ENCODE data around the gene CAPN11.

Gene CAPN11

DNA sequence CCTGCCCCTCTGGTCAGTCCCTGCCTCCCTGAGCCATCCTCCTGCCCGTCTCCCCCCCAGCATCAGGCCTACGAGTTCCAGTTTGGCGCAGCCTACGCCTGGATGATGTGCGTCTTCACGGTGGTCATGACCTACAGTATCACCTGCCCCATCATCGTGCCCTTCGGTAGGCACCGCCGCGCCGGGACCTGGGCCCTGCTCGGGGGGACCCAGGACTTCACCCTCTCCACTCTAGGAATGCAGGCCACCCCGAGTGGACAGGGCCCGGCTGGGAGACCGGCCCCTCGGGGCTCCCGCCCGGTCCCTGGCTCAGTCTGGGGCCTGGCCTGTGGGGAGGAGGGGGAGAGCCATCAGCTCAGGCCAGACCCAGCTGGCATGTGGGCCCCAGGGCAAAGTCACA lies 6.1 kb upstream of the CAPN11 start:
- no peak for DNase-seq

DNA sequence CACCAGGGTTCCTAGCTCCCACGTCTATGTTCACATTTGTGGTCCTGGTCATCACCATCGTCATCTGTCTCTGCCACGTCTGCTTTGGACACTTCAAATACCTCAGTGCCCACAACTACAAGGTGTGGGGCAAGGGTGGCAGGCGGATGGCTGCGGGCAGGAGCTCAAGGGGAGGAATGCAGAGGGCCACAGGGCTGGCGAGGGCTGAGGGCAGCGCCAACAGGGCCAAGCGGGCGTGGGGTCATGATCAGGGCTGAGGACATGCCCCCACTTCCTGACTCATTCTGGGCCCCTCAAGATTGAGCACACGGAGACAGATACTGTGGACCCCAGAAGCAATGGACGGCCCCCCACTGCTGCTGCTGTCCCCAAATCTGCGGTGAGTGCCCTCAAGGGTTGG lies 4.6 kb upstream of the CAPN11 start:
- DNase-seq = no peak

DNA sequence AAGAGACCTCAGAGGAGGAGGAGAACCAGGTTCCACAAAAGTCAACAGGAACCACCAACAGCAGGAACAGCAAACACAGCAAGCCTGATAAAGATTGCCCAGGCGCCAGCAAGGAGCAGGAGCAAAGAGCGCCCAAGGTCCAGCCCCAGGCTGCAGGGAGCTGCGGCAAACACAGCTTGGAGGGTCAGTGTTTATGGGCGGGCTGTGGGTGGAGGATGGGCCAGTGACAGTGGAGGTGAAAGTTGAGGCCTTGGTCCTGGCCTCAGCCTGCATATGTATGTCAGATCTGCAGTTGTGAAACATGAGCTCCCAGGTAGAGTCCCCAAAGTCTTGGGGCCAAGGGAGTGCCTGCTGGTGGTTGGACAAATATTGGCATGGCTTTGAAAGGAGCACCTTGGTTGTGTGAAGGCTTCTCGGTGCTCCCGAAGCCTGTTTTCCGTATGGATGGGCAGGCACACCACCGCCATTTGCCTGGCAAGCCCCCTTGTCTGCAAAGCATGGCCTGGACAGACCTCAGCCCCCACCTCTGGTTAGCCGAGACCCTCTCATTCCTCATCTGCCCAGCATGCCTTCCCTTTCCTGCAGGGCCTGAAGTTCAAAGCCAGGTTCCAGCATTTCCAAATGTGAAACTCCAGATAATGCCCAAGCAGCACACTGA lies 2.0 kb upstream of the CAPN11 start:
- no peak for DNase-seq

DNA sequence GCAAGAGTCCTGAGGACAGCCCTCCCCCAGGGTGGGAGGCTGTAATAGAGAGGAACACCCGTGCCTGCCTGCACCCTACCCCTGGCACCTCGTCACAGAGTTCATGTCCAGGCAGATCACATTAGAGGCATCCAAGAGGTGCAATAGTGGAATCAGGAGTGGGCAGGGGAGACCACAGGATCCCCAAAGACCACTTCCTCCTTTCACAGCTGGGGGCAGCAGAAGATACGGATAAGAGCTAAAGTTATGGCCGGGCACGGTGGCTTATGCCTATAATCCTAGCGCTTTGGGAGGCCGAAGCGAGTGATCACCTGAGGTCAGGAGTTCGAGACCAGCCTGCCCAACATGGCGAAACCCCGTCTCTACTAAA lies 1.5 kb upstream of the CAPN11 start:
- no peak for DNase-seq

GRCh38 chr6:44161997-44162338 lies 3.3 kb downstream of the CAPN11 start:
- DNase-seq = no peak

- DNase-seq = no peak
Measured at GRCh38 chr6:44162876-44163625, 4.4 kb downstream of the CAPN11 start.

- no peak for DNase-seq
Measured at GRCh38 chr6:44166116-44166515, 7.5 kb downstream of the CAPN11 start.

GRCh38 chr6:44166591-44167184 lies 8.1 kb downstream of the CAPN11 start:
- no peak for DNase-seq

- no peak for DNase-seq
Measured at GRCh38 chr6:44167567-44167966, 8.9 kb downstream of the CAPN11 start.

GRCh38 chr6:44169154-44169553 lies 10.5 kb downstream of the CAPN11 start:
- DNase-seq = no peak

GRCh38 chr6:44169886-44170570 lies 11.4 kb downstream of the CAPN11 start:
- no peak for DNase-seq

DNA sequence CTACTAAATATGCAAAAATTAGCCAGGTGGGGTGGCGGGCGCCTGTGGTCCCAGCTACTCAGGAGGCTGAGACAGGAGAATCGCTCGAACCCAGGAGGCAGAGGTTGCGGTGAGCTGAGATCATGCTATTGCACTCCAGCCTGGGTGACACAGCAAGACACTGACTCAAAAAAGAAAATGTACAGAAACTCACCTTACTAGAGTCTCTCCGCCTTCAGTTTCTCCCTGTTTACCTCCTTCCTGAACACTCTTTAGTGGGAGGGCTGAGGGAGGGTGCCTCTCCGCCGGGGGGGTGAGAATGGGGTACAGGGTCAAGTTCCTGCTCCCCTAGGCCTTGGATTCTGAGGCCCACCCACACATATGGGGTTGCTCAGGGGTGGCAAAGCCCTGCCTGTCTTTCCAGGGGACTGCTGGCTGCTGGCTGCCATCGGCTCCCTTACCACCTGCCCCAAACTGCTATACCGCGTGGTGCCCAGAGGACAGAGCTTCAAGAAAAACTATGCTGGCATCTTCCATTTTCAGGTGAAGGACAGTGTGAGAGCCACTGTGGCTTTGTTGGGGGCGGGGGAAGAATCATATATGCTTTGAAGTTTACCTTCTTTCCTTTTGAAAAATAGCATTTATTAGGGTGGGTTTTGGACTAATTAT lies 13.4 kb downstream of the CAPN11 start:
- no peak for DNase-seq

GRCh38 chr6:44172731-44173500 lies 14.3 kb downstream of the CAPN11 start:
- peak in 53 of 56 donors; percentile 4 to 84 (median 47) for DNase-seq

GRCh38 chr6:44176130-44176761 lies 17.6 kb downstream of the CAPN11 start:
- no peak for DNase-seq

DNA sequence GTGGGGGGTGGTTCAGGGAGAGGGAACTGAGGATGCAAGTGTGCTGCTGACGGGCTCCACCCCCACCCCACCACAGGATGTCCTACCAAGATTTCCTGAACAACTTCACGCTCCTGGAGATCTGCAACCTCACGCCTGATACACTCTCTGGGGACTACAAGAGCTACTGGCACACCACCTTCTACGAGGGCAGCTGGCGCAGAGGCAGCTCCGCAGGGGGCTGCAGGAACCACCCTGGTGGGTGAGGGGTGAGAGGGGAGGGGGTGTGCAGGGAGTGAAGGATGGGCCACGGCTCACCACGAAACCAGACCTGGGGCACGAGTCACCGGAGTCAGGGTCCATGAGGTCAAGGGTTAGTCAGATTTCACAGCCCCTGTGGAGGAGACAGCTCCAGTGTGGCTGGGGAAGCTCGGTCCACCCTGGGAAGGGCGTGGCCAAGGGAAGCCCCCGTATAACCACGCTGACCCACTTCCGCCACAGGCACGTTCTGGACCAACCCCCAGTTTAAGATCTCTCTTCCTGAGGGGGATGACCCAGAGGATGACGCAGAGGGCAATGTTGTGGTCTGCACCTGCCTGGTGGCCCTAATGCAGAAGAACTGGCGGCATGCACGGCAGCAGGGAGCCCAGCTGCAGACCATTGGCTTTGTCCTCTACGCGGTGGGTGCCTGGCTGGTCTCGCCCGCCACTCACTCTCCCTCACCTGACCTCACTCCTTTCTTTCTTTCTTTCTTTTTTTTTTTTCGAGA lies 18.3 kb downstream of the CAPN11 start:
- no peak for DNase-seq

DNA sequence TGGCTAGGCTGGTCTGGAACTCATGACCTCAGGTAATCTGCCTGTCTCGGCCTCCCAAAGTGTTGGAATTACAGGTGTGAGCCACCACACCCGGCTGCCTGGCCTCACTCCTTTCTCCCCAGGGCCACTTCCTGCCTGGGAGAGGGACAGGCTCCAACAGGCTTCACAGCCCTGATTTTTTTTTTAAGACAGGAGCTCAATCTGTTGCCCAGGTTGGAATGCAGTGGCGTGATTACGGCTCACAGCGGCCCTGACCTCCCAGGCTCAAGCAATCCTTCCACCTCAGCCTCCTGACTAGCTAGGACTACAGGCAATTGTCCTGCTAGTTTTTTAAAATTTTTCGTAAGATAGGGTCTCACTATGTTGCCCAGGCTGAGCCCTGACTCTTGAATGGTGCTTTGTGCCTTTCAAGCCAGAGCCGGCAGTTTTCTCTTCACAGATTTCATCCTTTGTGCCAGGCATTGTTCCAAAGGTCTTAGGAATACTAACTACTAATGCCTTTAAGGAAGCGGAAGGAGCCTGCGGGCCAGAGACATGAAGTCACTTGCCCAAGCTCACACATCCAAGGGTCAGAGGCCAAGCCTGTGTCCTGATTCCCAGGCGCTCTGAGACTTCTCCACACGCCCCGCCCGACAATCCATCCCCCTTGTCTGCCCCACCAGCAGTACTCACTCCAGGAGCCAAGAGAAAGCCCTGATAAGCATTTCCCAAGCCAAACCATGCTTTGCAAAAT lies 19.2 kb downstream of the CAPN11 start:
- DNase-seq = no peak

- no peak for DNase-seq
Measured at GRCh38 chr6:44178424-44179071, 19.9 kb downstream of the CAPN11 start.

DNA sequence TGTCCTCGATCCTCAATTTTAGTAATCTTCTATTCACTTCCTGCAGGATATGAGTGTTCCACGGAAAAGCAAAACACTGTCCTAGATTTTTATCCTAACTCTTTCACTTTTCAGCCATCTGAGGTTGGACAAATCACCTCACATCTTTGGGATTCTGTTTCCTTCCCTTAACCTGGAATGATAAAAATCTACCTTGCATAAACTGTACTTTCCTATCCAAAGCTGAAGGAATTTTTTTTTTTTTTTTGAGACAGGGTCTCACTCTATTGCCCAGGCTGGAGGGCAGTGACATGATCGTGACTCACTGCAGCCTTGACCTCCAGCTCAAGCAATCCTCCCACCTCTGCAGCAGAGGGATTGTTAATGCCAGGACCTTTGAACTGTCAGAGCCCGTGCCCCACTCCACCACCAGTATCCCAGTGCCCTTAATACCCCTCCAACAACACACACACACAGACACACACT lies 20.5 kb downstream of the CAPN11 start:
- DNase-seq = no peak

All from amygdala (tissue), 56 donors.